NB4 (cell line): Measurements from ENCODE around the gene TMEM178B.

Source experiments
- POLR2A ChIP-seq: IDR thresholded peaks from 2 replicates; pipeline ENCODE4 v1.6.1; 2011; ENCODE audit warnings: mild to moderate bottlenecking; ENCODE audit not compliant: insufficient read length; ENCODE audit errors: extremely low read depth
- TF ChIP-seq, protein P1 (sequence below): IDR thresholded peaks from one replicate; pipeline ENCODE4 v1.5.1; 2012; ENCODE audit warnings: low read depth, low read length

DNA sequence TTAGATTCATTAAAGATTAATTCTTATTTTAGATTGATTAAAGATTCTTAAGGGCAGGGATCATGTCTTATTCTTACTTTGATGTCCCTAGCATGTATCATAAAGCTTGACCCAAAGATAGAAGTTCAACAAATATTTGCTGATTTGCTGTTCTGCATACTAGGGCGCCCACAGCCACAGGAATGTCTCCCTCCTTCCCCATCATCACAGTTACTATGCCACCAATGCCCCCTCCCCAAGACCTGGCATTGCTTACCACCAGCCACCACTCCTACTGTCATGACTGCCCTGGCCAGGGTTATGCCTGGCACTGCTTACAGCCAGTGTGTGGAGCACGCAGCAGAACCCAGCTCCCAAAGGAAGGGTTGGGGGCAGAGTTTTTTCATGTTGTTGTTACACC is 390.7 kb downstream of the TMEM178B start:
- TF ChIP-seq, protein P1, sequence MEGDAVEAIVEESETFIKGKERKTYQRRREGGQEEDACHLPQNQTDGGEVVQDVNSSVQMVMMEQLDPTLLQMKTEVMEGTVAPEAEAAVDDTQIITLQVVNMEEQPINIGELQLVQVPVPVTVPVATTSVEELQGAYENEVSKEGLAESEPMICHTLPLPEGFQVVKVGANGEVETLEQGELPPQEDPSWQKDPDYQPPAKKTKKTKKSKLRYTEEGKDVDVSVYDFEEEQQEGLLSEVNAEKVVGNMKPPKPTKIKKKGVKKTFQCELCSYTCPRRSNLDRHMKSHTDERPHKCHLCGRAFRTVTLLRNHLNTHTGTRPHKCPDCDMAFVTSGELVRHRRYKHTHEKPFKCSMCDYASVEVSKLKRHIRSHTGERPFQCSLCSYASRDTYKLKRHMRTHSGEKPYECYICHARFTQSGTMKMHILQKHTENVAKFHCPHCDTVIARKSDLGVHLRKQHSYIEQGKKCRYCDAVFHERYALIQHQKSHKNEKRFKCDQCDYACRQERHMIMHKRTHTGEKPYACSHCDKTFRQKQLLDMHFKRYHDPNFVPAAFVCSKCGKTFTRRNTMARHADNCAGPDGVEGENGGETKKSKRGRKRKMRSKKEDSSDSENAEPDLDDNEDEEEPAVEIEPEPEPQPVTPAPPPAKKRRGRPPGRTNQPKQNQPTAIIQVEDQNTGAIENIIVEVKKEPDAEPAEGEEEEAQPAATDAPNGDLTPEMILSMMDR: no peak
- TF ChIP-seq POLR2A: no peak
